GM04504 (cell line): ENCODE data around the gene B9D2.
"Not testable (repeated sequence)": the region's sequence is repeated elsewhere in the genome, so short reads cannot be mapped to it uniquely, and the experiment has no call there.

ENCODE experiments used
- DNase-seq: peaks from one replicate; pipeline ENCODE4 v3.0.0-alpha.2; 2012; ENCODE audit warnings: low read depth

The B9D2 gene

DNA sequence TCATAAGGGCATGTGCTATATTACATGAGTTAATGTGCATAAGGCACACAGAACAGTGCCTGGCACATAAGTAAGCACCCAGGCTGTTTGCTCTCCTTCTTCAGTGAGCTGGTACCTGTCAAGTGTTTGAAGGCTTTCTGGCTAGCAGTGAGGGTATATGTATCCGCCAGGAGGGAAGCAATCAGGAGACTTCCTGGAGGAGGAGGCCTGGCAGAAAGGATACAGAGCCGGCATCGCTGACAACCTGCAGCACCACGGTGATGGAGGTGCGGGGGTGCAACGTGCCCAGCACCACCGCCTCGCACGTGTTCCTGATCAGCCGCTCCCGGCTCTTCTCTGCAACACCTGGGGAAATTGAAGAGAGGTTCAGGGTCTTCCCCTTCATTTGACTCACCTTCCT lies 27.7 kb upstream of the B9D2 start:
- no peak for DNase-seq

DNA sequence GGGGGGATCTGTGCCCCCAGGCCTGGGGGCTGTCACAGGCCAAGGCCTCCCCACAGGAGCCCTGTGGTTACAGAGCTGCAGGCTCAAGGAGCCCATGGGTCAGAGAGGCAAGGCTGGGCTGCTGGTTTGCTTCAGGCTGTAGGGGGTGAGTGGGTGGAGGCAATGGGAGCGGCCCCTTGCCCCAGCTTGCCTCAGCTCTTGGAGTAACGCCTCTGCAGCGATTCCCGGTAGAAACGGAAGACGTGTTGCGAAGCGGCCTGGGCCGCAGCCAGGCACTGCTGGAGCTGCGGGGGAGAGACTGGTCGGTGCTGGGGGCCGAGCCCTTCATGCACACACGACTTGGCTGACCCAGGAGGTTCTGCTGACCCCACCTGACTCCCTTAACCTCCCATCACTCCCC lies 22.5 kb upstream of the B9D2 start:
- DNase-seq, result no peak

- no peak for DNase-seq
Measured at GRCh38 chr19:41384351-41384750, 20.4 kb upstream of the B9D2 start.

DNA sequence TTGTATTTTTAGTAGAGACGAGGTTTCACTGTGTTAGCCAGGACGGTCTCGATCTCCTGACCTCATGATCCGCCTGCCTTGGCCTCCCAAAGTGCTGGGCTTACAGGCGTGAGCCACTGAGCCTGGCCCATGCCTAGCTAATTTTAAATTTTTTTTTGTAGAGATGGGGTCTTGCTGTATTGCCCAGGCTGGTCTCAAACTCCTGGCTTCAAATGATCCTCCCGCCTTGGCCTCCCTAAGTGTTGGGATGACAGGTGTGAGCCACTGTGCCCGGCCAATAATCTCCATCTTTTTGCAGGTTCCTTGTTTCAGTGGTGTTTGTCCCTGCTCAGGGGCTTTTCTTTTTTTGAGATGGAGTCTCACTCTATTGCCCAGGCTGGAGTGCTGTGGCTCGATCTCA lies 17.6 kb upstream of the B9D2 start:
- DNase-seq, result not testable (repeated sequence)

- no peak for DNase-seq
Measured at GRCh38 chr19:41377977-41378709, 14.2 kb upstream of the B9D2 start.

GRCh38 chr19:41376998-41377365 lies 13.0 kb upstream of the B9D2 start:
- DNase-seq, result no peak

GRCh38 chr19:41376241-41376997 lies 12.5 kb upstream of the B9D2 start, which contains the start of gene TMEM91:
Gene TMEM91 (plus strand): TSS chr19:41376533. CDS start chr19:41378310, 1,777 bp downstream.
- no peak for DNase-seq

DNA sequence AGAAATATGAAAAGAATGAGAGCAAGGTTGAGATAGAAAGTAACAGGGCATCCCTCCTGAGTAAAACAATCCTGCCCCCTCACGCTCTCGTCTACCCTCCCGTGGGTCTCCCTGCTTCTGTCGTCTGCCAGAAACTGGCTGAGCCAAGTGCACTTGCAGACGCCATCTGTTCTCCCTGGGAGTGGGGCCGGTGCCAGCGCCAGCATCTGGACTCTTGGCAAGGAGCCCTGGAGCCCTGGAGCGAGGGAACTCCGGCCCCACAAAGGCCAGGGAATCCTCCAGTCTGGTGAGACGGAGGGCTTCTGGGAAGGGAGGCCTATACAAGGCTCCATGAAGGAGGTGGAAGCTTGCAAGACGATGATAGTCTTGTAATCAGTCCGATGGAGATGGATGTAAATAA lies 10.0 kb upstream of the B9D2 start:
- DNase-seq, result peak; percentile 82

GRCh38 chr19:41372501-41372900 lies 8.6 kb upstream of the B9D2 start:
- no peak for DNase-seq

GRCh38 chr19:41371541-41371940 lies 7.6 kb upstream of the B9D2 start:
- no peak for DNase-seq

DNA sequence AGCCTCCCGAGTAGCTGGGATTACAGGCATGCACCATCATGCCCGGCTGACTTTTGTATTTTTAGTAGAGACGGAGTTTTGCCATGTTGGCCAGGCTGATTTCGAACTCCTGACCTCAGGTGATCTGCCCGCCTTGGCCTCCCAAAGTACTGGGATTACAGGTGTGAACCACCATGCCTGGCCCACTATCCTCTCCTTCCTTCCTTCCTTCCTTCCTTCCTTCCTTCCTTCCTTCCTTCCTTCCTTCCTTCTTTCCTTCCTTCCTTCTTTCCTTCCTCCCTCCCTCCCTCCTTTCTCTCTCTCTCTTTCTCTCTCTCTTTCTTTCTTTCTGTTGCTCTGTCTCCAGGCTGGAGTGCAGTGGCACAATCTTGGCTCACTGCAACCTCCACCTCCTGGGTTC lies 7.2 kb upstream of the B9D2 start:
- not testable (repeated sequence) for DNase-seq

DNA sequence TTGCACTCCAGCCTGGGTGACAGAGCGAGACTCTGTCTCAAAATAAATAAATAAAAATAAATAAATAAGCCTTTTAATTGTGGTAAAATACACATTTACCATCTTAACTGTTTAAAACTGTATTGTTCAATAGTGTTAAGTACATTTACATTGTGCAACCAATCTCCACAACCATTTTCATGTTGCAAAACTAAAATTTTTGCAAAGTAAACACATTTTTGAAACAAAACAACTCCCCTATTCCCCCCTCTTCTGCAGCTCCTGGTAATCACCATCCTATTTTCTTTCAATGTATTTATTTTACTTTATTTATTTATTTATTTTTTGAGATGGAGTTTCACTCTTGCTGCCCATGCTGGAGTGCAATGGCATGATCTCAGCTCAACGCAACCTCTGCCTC lies 5.8 kb upstream of the B9D2 start:
- no peak for DNase-seq

GRCh38 chr19:41367848-41368301 lies 3.9 kb upstream of the B9D2 start:
- DNase-seq, result peak; percentile 78

DNA sequence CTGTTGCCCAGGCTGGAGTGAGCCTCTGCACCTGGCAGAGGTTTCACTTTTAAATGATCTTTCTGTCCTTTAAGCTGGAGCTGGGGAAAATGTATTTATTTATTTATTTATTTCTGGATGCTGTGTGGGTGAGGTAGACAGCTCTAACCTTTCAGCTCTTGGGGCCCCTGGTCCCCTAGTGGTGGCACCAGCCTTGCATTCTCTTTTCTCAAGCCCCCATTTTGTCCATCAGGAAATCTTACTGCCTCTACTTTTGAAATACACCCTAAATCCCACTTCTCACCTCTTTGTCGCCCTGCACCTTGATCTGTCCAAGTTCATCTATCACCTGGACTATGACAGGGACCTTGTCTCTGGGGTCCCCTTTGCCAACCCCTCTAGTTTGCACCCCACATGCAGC lies 2.1 kb upstream of the B9D2 start:
- no peak for DNase-seq

- DNase-seq, result no peak
Measured at GRCh38 chr19:41364524-41365391, 809 bp upstream of the B9D2 start.

- no peak for DNase-seq
Measured at GRCh38 chr19:41363371-41363752, 587 bp downstream of the B9D2 start.

- no peak for DNase-seq
Measured at GRCh38 chr19:41362143-41362847, 1.7 kb downstream of the B9D2 start.

DNA sequence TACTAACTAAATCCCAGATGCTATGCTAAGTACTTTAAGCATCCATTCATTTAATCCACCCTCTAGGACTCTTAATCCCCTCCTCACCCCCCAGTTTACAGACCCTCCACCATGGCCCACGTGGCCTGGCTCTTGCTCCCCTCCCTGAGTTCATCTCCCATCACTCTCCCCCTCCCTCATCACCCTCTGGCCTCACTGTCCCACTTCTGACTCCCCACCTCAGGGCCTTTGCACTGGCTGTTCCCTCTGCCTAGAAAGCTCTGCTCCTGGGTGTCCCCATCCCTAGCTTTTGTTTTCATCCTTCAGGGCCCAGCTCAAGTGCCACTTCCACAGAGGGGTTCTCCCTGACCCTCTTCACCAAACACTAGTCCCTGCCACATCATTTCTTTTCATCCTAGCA lies 4.2 kb downstream of the B9D2 start:
- no peak for DNase-seq

DNA sequence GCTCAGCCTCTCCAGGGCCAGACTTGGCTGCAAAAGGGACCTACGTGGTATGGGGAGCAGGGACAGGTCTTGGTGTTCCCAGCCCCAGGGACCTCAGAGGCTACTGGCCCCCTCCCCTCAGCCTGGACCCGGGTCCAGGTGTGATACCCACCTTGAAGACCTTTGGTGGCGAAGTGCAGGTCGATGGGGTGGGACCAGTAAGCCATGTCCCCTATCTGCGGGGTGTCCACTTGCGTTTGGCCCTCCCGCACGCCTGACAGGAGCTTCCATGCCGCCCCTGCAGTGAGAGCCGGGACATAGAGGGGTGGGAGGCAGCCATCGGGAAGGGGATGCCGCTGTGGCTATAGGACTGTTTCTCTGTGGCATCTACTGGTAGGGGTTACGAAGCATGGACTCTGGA lies 6.2 kb downstream of the B9D2 start:
- DNase-seq, result no peak

- no peak for DNase-seq
Measured at GRCh38 chr19:41356984-41357739, 6.8 kb downstream of the B9D2 start.

GRCh38 chr19:41355802-41356201 lies 8.1 kb downstream of the B9D2 start:
- no peak for DNase-seq
